ENCODE results near the gene RPL26. TPM values are rescaled to one million over a fixed set of nuclear protein-coding genes. Genes with fewer than 3 reads are reported as not detected.

Gene RPL26
- total and polyA plus RNA-seq, 2 donors (not counting 3 experiments of a cell fraction or from before 2014, with no cell fraction given) = 1,805 to 2,229 TPM

DNA sequence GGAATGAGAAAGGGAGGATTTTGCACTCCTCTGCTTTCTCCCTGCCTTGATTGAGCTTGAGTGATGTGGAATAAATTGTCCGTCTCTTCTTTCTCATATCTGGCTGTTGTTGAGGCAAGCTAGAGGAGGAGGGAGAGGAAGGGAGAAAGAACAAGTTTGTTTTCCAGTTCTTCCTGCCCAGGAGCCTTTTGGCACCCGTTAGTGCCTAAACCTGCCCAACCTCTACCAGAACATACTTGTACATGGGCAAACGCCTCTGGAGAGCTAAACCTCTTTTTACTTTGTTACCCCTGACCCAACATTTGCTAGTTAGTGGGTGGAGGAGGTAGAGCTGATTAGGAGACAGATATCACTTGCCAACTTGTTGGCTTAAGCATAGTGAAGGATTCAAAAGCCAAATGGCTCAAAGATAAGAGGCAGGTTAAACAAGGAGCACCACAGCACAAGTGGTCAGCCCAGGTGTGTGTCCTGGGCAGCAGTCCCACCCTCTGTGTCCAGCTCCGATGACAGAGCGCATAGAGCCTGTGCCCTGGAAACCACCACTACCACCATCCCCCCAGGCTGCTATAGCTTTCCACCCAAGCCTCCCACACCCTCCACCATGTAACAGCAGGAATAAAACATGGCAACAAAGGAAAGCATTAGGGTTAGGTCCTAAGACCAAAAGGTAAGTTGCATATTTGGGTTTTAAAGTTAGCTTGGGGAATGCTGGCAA, 36.9 kb downstream of the RPL26 start:
- DNase-seq (ENCODE audit: low read depth, low spot score) (no peak), FAIRE-seq (no peak)
- H3K4me3 ChIP-seq (replicated peaks in 1 of 3; ENCODE audit: insufficient read depth in 1 of 3, low read depth in 1 of 3, low read length in 3 of 3) = no peak overlapping the region
- dilution Hi-C loops (cut with MboI; ENCODE audit: extremely low pct_ligation_motif_present, low sequenced_read_pairs) (no loop called here), intact Hi-C loops (cut with micrococcal nuclease) (no loop called here)
- TF ChIP-seq, protein P1, sequence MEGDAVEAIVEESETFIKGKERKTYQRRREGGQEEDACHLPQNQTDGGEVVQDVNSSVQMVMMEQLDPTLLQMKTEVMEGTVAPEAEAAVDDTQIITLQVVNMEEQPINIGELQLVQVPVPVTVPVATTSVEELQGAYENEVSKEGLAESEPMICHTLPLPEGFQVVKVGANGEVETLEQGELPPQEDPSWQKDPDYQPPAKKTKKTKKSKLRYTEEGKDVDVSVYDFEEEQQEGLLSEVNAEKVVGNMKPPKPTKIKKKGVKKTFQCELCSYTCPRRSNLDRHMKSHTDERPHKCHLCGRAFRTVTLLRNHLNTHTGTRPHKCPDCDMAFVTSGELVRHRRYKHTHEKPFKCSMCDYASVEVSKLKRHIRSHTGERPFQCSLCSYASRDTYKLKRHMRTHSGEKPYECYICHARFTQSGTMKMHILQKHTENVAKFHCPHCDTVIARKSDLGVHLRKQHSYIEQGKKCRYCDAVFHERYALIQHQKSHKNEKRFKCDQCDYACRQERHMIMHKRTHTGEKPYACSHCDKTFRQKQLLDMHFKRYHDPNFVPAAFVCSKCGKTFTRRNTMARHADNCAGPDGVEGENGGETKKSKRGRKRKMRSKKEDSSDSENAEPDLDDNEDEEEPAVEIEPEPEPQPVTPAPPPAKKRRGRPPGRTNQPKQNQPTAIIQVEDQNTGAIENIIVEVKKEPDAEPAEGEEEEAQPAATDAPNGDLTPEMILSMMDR (IDR thresholded peaks at IDR 0.05; ENCODE audit: extremely low read depth in 1 of 2, insufficient read depth in 1 of 2, low read depth in 1 of 2, low read length in 2 of 2) = no peak
- TF ChIP-seq EZH2 (IDR thresholded peaks at IDR 0.05; ENCODE audit: borderline replicate concordance, low read depth, low read length, severe bottlenecking) = no peak
- no peak for TF ChIP-seq JUN (IDR thresholded peaks at IDR 0.05; ENCODE audit: borderline replicate concordance, insufficient read depth, insufficient read length, low read depth)
- TF ChIP-seq, protein P2, sequence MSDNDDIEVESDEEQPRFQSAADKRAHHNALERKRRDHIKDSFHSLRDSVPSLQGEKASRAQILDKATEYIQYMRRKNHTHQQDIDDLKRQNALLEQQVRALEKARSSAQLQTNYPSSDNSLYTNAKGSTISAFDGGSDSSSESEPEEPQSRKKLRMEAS (IDR thresholded peaks at IDR 0.05; ENCODE audit: insufficient read depth, insufficient read length) = no peak
- no peak for TF ChIP-seq MYC (IDR thresholded peaks at IDR 0.05; ENCODE audit: low read depth, low read length)
- no peak for TF ChIP-seq POLR2A (IDR thresholded peaks at IDR 0.05; ENCODE audit: low read depth, low read length)
- no peak for TF ChIP-seq FOS (IDR thresholded peaks at IDR 0.05; ENCODE audit: borderline replicate concordance, insufficient read depth, low read length)
- no peak overlapping the region for H3K27ac ChIP-seq (ENCODE audit: insufficient read depth, low read depth, low read length)
- H3K36me3 ChIP-seq (ENCODE audit: control insufficient read depth in 2 of 2, extremely low read depth in 1 of 2, insufficient read depth in 2 of 2, low read length in 2 of 2) = no peaks in the 10 kb centered on the region
- no peaks in the 10 kb centered on the region for H3K4me1 ChIP-seq (ENCODE audit: control insufficient read depth, extremely low read depth, insufficient read depth, low read length)
- H2AFZ ChIP-seq (ENCODE audit: low read depth, low read length) = no peak overlapping the region
- H3K79me2 ChIP-seq (ENCODE audit: control insufficient read depth, insufficient read depth, low read length) = no peaks in the 10 kb centered on the region
- no peak overlapping the region for H3K4me2 ChIP-seq (ENCODE audit: insufficient read depth, low read length)
- H3K9ac ChIP-seq (replicated peaks; ENCODE audit: extremely low read depth, insufficient read depth, low read length) = no peak overlapping the region
- ChIA-PET POLR2A (no interaction called here), CTCF (interaction anchor here (1.1 to 1.2 kb wide), 3 partner anchors 14 to 45 kb away, joined by 3 to 4 read pairs (median 3); no protein-coding TSS in a partner anchor)
- no peaks in the 10 kb centered on the region for H3K9me1 ChIP-seq (replicated peaks; ENCODE audit: control insufficient read depth, extremely low read depth, insufficient read depth, low read length)
- H4K20me1 ChIP-seq (replicated peaks; ENCODE audit: control insufficient read depth, extremely low read depth, insufficient read depth, low read length) = no peaks in the 10 kb centered on the region
- no peaks in the 10 kb centered on the region for H3K9me3 ChIP-seq (replicated peaks; ENCODE audit: control insufficient read depth, insufficient read depth, low read length)
- H3K27me3 ChIP-seq (ENCODE audit: control insufficient read depth in 2 of 2, insufficient read depth in 2 of 2, low read length in 2 of 2) = peaks cover 10 to 16% of the 10 kb centered on the region in 2 experiments
- BruUV-seq (replicated peaks) = no TSS peak

Data from endothelial cell of umbilical vein (primary cell).